Measurements from ENCODE around the gene NMRK2. TPM values are rescaled to one million over a fixed set of nuclear protein-coding genes. Genes with fewer than 3 reads are reported as not detected.
A peak's percentile ranks its signal among the peaks of the same experiment; 100 is the strongest.

Gene NMRK2
- total RNA-seq, 4 donors from 2014 or later: 0.69 to 8.6 (median 7.3) TPM; not detected in 1

DNA sequence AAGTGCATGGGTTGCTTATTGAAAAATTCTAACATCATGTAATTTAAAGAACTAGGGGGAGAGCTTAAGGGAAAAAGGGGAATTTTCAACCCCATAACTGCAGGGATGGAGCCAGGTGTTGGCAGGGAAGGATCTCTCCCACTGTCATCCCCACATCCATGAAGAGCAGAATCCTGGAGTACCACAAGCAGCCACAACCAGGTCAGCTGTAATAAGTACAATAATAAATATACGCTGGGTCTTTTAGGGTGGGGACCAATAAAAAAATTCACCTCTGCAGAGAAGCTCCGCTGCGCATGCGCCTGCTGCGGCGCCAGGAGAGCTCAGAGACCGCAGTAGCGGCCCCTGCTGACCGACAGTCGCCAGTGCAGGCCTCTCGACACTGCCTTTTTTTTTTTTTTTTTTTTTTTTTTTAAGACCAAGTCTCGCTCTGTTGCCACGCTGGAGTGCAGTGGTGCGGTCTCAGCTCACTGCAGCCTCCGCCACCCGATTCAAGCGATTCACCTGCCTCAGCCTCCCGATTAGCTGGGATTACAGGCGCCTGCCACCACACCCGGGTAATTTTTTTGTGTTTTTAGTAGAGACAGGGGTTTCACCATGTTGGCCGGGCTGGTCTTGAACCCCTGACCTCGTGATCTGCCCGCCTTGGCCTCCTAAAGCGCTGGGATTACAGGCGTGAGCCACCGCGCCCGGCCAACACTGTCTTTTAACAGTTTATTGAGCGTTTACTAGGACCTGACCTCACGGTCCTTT lies 54.9 kb downstream of the NMRK2 start:
- H3K9me3 ChIP-seq: no peaks in the 10 kb centered on the region
- peak overlapping the region in 2 of 4 donors; percentile 48 to 96 for H3K27ac ChIP-seq
- H3K4me3 ChIP-seq: peak overlapping the region in 1 of 2 donors; percentile 94

DNA sequence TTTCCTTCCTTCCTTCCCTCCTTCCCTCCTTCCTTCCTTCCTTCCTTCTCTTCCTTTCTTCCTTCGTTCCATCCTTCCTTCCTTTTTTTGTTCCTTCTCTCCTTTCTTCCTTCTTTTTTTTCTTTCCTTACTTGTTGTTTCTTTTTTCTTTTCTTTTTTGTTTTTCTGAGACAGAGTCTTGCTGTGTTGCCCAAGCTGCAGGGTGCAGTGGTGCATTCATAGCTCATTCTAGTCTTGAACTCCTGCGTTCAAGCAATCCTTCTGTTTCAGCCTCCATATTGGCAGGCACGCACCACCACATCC lies 57.9 kb downstream of the NMRK2 start:
- WGBS, 2 donors (ENCODE audit: low coverage in 1 of 2): 62 to 77% methylated on average over 3 of the region's 3 CpGs
- no peaks in the 10 kb centered on the region for H3K27me3 ChIP-seq
- ATAC-seq: no peak
- H3K4me1 ChIP-seq: peaks cover 5 to 28% (median 18%) of the 10 kb centered on the region in 3 donors
- TF ChIP-seq EP300 (IDR thresholded peaks at IDR 0.05): no peak
- no peak for TF ChIP-seq POLR2AphosphoS5 (IDR thresholded peaks at IDR 0.05)
- TF ChIP-seq POLR2A (IDR thresholded peaks at IDR 0.05): no peak
- TF ChIP-seq, protein P1, sequence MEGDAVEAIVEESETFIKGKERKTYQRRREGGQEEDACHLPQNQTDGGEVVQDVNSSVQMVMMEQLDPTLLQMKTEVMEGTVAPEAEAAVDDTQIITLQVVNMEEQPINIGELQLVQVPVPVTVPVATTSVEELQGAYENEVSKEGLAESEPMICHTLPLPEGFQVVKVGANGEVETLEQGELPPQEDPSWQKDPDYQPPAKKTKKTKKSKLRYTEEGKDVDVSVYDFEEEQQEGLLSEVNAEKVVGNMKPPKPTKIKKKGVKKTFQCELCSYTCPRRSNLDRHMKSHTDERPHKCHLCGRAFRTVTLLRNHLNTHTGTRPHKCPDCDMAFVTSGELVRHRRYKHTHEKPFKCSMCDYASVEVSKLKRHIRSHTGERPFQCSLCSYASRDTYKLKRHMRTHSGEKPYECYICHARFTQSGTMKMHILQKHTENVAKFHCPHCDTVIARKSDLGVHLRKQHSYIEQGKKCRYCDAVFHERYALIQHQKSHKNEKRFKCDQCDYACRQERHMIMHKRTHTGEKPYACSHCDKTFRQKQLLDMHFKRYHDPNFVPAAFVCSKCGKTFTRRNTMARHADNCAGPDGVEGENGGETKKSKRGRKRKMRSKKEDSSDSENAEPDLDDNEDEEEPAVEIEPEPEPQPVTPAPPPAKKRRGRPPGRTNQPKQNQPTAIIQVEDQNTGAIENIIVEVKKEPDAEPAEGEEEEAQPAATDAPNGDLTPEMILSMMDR (IDR thresholded peaks at IDR 0.05): no peak
- no peak overlapping the region for H3K27ac ChIP-seq
- no peaks in the 10 kb centered on the region for H3K9me3 ChIP-seq
- H3K4me3 ChIP-seq: no peak overlapping the region
- H3K36me3 ChIP-seq: no peaks in the 10 kb centered on the region

More for the DNA sequence above, 54.9 kb downstream of the NMRK2 start:
- 1 to 8% methylated on average over 19 to 20 of the region's 30 CpGs for WGBS, 2 donors (ENCODE audit: low coverage in 1 of 2)
- Histone ChIP-seq H3K4me1 (peaks cover 6 to 49% (median 34%) of the 10 kb centered on the region in 3 donors), H3K27me3 (no peaks in the 10 kb centered on the region), H3K36me3 (peaks cover 0 to 13% of the 10 kb centered on the region in 2 donors)
- TF ChIP-seq POLR2A (IDR thresholded peaks at IDR 0.05) (no peak), POLR2AphosphoS5 (IDR thresholded peaks at IDR 0.05) (no peak), EP300 (IDR thresholded peaks at IDR 0.05) (no peak)
- TF ChIP-seq, protein P1 (IDR thresholded peaks at IDR 0.05): peak in 3 of 4 experiments; percentile 73 to 83 (median 76)
- no peak for ATAC-seq

Small RNAs within 50 kb of the gene (small RNA-seq; reads per million reads assigned to genes)
- gene RN7SL202P (0 reads per million in 4 donors), gene SNORD37 (3.3 to 6.1 (median 5.6) reads per million in 4 donors)

Other genes with a start within 250 kb of the NMRK2 start
- gene PIP5K1C, start 232.6 kb upstream of the NMRK2 start, total RNA-seq: 100 to 1,000 TPM in 1 of 4 donors, 10 to 100 TPM in 3; 50.8 to 165 (median 61.5) TPM
- gene TJP3, start 224.7 kb upstream of the NMRK2 start, total RNA-seq: 1 to 10 TPM in 1 of 4 donors, under 1 TPM in 1, not detected in 2; 0.78 to 3.6 TPM
- gene APBA3, start 171.4 kb upstream of the NMRK2 start, total RNA-seq: 10 to 100 TPM; 12.5 to 30.4 (median 21.3) TPM
- gene MRPL54, start 170.4 kb upstream of the NMRK2 start, total RNA-seq: 10 to 100 TPM; 31.8 to 90.1 (median 76.3) TPM
- gene RAX2, start 160.8 kb upstream of the NMRK2 start, total RNA-seq: not detected
- gene MATK, start 146.7 kb upstream of the NMRK2 start, total RNA-seq: 1 to 10 TPM in 3 of 4 donors, under 1 TPM in 1; 0.47 to 5.0 (median 1.7) TPM
- under 1 TPM in 1 of 4 donors, not detected in 3; 0.13 TPM for gene ZFR2, start 64.0 kb upstream of the NMRK2 start, total RNA-seq
- under 1 TPM in 3 of 4 donors, not detected in 1; 0.07 to 0.67 (median 0.12) TPM for gene ATCAY, start 52.4 kb upstream of the NMRK2 start, total RNA-seq
- 100 to 1,000 TPM; 192 to 257 (median 235) TPM for gene DAPK3, start 38.0 kb downstream of the NMRK2 start, total RNA-seq
- 1,000 to 10,000 TPM; 2,212 to 2,463 (median 2,311) TPM for gene EEF2, start 52.4 kb downstream of the NMRK2 start, total RNA-seq
- 10 to 100 TPM; 15.3 to 26.4 (median 16.8) TPM for gene PIAS4, start 74.7 kb downstream of the NMRK2 start, total RNA-seq
- 100 to 1,000 TPM in 1 of 4 donors, 10 to 100 TPM in 3; 65.6 to 122 (median 82.4) TPM for gene ZBTB7A, start 133.8 kb downstream of the NMRK2 start, total RNA-seq
- 100 to 1,000 TPM in 1 of 4 donors, 10 to 100 TPM in 3; 53.3 to 112 (median 69.7) TPM for gene MAP2K2, start 191.1 kb downstream of the NMRK2 start, total RNA-seq
- not detected for gene CREB3L3, start 220.6 kb downstream of the NMRK2 start, total RNA-seq
- gene SIRT6, start 249.5 kb downstream of the NMRK2 start, total RNA-seq: 10 to 100 TPM; 10.0 to 35.0 (median 27.1) TPM
- 1 to 10 TPM in 3 of 4 donors, under 1 TPM in 1; 0.12 to 2.6 (median 1.2) TPM for gene ANKRD24, start 249.6 kb downstream of the NMRK2 start, total RNA-seq

Measured in gastroesophageal sphincter (tissue), 4 donors.